C4-2B (cell line): ENCODE measurements around the gene ACVR1.

Source experiments
- CTCF ChIP-seq: fragments of 450-650 bp; conservative IDR thresholded peaks from 2 replicates; pipeline ENCODE4 v1.5.1; 2017; ENCODE audit warnings: mild to moderate bottlenecking
- ZFX ChIP-seq: fragments of 450-650 bp; IDR thresholded peaks from 2 replicates; pipeline ENCODE4 v1.6.1; 2017

- TF ChIP-seq CTCF (no peak), ZFX (no peak)
Measured at GRCh38 chr2:157905092-157905491, 29.0 kb upstream of the ACVR1 start.
